ENCODE data around the gene TLN1.

GRCh38 chr9:35705372-35705771 is 26.6 kb downstream of the TLN1 start:
- TF ChIP-seq, protein P1, sequence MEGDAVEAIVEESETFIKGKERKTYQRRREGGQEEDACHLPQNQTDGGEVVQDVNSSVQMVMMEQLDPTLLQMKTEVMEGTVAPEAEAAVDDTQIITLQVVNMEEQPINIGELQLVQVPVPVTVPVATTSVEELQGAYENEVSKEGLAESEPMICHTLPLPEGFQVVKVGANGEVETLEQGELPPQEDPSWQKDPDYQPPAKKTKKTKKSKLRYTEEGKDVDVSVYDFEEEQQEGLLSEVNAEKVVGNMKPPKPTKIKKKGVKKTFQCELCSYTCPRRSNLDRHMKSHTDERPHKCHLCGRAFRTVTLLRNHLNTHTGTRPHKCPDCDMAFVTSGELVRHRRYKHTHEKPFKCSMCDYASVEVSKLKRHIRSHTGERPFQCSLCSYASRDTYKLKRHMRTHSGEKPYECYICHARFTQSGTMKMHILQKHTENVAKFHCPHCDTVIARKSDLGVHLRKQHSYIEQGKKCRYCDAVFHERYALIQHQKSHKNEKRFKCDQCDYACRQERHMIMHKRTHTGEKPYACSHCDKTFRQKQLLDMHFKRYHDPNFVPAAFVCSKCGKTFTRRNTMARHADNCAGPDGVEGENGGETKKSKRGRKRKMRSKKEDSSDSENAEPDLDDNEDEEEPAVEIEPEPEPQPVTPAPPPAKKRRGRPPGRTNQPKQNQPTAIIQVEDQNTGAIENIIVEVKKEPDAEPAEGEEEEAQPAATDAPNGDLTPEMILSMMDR (IDR thresholded peaks at IDR 0.05) = no peak
- no peak for TF ChIP-seq POLR2A (IDR thresholded peaks at IDR 0.05)
- no peak for TF ChIP-seq EP300 (IDR thresholded peaks at IDR 0.05)

Data from suprapubic skin (tissue), 3 donors.